HepG2 (cell line): ENCODE data around the gene CTSS. TPM values are rescaled to one million over a fixed set of nuclear protein-coding genes. Genes with fewer than 3 reads are reported as not detected.
A peak's percentile ranks its signal among the peaks of the same experiment; 100 is the strongest.

Experiments
- ARNTL ChIP-seq: sonication (generic); formaldehyde crosslinking; IDR thresholded peaks from 2 replicates; pipeline ENCODE4 v1.4.0; 2020; ENCODE audit warnings: mild to moderate bottlenecking, missing genetic modification reagents
- CREB1 ChIP-seq, 2 experiments: fragments of 450-650 bp in 1 of 2; IDR thresholded peaks; 2 replicates each; pipeline ENCODE4 v1.6.1; 2016 to 2017; ENCODE audit warnings: control low read depth in 1 of 2, mild to moderate bottlenecking in 1 of 2, missing compliant biosample characterization in 1 of 2, missing genetic modification characterization in 1 of 2
- GATAD2A ChIP-seq: IDR thresholded peaks from 2 replicates; pipeline ENCODE4 v1.6.1; 2016
- HNRNPH1 ChIP-seq: fragments of 200-400 bp; formaldehyde crosslinking; optimal IDR thresholded peaks from 2 replicates; pipeline ENCODE3; 2017; ENCODE audit warnings: mild to moderate bottlenecking, low read depth, low read length
- HOXA5 ChIP-seq: sonication (generic); formaldehyde crosslinking; IDR thresholded peaks from 2 replicates; pipeline ENCODE4 v1.4.0; 2020; ENCODE audit warnings: missing genetic modification reagents
- MAFF ChIP-seq: IDR thresholded peaks from 2 replicates; pipeline ENCODE4 v1.6.1; 2011; ENCODE audit warnings: low read depth, low read length, improper control_type of control experiment
- MED1 ChIP-seq: sonication (generic); formaldehyde crosslinking; IDR thresholded peaks from 2 replicates; pipeline ENCODE4 v1.4.0; 2020; ENCODE audit warnings: missing genetic modification reagents
- MEIS1 ChIP-seq: sonication (generic); formaldehyde crosslinking; IDR thresholded peaks from 2 replicates; pipeline ENCODE4 v1.9.0; 2021; ENCODE audit warnings: mild to moderate bottlenecking, missing genetic modification reagents, moderate library complexity, borderline replicate concordance
- MEIS2 ChIP-seq: sonication (generic); formaldehyde crosslinking; IDR thresholded peaks from 2 replicates; pipeline ENCODE4 v1.9.0; 2021; ENCODE audit warnings: mild to moderate bottlenecking, missing genetic modification reagents
- MIER3 ChIP-seq: IDR thresholded peaks from 2 replicates; pipeline ENCODE4 v1.6.1; 2016; ENCODE audit warnings: missing compliant biosample characterization, borderline replicate concordance
- POLR2A ChIP-seq, 2 experiments: IDR thresholded peaks; 2 replicates each; pipeline ENCODE4 v1.6.1; 2011; ENCODE audit warnings: low read depth in 2 of 2, low read length in 2 of 2, mild to moderate bottlenecking in 1 of 2, moderate library complexity in 1 of 2; ENCODE audit not compliant: insufficient read depth in 1 of 2
- POLR2G ChIP-seq: fragments of 200-400 bp; formaldehyde crosslinking; IDR thresholded peaks from 2 replicates; pipeline ENCODE4 v1.6.1; 2018; ENCODE audit warnings: mild to moderate bottlenecking, low read depth, low read length, moderate library complexity
- RFX1 ChIP-seq: fragments of 450-650 bp; IDR thresholded peaks from 2 replicates; pipeline ENCODE4 v1.6.1; 2017
- SIN3A ChIP-seq: IDR thresholded peaks from 2 replicates; pipeline ENCODE4 v1.6.1; 2011; ENCODE audit warnings: low read depth, mild to moderate bottlenecking, control low read depth, low read length, borderline replicate concordance
- SP2 ChIP-seq: sonication (generic); formaldehyde crosslinking; IDR thresholded peaks from 2 replicates; pipeline ENCODE4 v1.5.1; 2020; ENCODE audit warnings: mild to moderate bottlenecking, missing genetic modification reagents
- ZNF282 ChIP-seq: fragments of 450-650 bp; IDR thresholded peaks from 2 replicates; pipeline ENCODE4 v1.6.1; 2018; ENCODE audit not compliant: partially characterized antibody
- ZNF563 ChIP-seq: sonication (generic); formaldehyde crosslinking; IDR thresholded peaks from 2 replicates; pipeline ENCODE4 v1.8.0; 2022; ENCODE audit warnings: mild to moderate bottlenecking, moderate library complexity, missing genetic modification reagents
- ZNF7 ChIP-seq: IDR thresholded peaks from 2 replicates; pipeline ENCODE4 v1.6.1; 2016; ENCODE audit warnings: missing biosample characterization, missing genetic modification reagents
- polyA plus RNA-seq, 8 experiments: library from polyadenylated mRNA; depleted of rRNA in 3 of 8; stranded (reverse) in 7 of 8; unstranded in 1 of 8; fragments of >200 nt; fragmentation: Illumina TruSeq in 4 of 8; extraction: Trizol in 4 of 8; gene quantifications; 2 replicates each; pipeline versions ENCODE4 v1.2.1 to v1.2.3, GENCODE V29; 2011 to 2016; ENCODE audit warnings: low read depth in 4 of 8, missing spikeins in 1 of 8, mixed read lengths in 1 of 8; ENCODE audit not compliant: insufficient read depth in 1 of 8
- total RNA-seq, 5 experiments: library from RNA; depleted of rRNA; stranded (reverse); fragments of >200 nt; fragmentation: Illumina TruSeq; extraction: Trizol; gene quantifications; 2 replicates each; pipeline ENCODE4 v1.2.3, GENCODE V29; 2016; ENCODE audit warnings: low read depth in 1 of 5
- TF ChIP-seq, protein P1 (sequence below): sonication (generic); formaldehyde crosslinking; IDR thresholded peaks from 2 replicates; pipeline ENCODE4 v1.4.0; 2020; ENCODE audit warnings: missing genetic modification reagents
- TF ChIP-seq, protein P2 (sequence below), 2 experiments: sonication (generic) in 1 of 2; formaldehyde crosslinking in 1 of 2; IDR thresholded peaks; 2 replicates each; pipeline versions ENCODE4 v1.4.0 to v1.6.1; 2016 to 2020; ENCODE audit warnings: borderline replicate concordance in 1 of 2, low read depth in 1 of 2, mild to moderate bottlenecking in 1 of 2, missing genetic modification reagents in 1 of 2
- TF ChIP-seq, protein P3 (sequence below): conservative IDR thresholded peaks from 2 replicates; pipeline ENCODE4 v1.6.1; 2018; ENCODE audit warnings: missing genetic modification reagents

CTSS gene
- total and polyA plus RNA-seq, 2 of the 13 experiments (the other 11 are each of a cell fraction or from before 2014, with no cell fraction given): 0.33 to 1.0 TPM

DNA sequence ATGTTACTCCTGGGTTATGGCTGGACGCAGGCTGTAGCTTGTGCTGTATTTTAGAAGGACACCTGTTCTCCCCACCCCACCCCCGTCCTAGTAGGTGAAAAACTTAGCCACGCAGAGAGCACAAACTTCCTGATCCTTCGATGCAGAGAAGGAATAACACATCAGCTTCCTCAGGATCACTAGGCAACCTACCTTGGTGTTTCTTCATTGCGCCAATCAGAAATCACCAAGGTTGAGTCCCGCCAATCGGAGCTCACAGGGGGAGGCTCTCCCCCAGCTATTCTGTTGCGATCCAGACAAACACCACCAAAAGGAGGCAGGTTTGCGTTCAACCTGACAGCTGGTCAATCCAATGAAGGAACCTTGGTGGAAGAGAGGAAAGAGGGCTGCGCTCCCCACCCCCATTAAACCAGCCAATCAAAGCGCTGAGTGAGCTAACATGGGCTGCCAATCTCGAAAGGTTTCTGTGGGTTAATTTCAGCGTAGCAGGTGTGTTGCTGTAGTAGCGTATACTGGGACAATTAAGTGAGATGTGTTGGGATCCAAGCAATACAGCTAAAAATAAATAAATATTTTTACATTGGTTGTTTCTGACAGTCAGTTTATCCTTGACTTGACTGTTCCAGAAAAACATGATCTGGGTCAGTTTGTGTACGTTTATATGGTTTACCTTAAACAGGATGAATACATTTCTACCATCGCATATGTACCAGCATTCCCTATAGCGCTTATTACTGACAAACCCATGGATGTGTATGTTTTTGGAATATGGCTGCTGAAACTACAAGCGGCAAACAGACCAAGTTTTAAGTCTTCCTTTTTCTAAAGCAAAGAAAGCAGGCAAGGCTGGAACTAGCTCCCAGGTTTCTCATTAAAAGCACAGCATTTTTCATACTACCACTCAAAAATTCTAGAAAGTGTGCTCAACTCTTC, 68.3 kb downstream of the CTSS start, which contains the start of gene GOLPH3L (continued):
- TF ChIP-seq POLR2G: peak; percentile 85
- peak; percentile 47; the same call in 1 of the 2 replicates for TF ChIP-seq CREB1 (IDR thresholded peaks at IDR 0.05)
- TF ChIP-seq CREB1 (CRISPR knock-in tag; IDR thresholded peaks at IDR 0.05): peak; percentile 91
- no peak for TF ChIP-seq ZNF563 (CRISPR knock-in tag)
- TF ChIP-seq HOXA5 (CRISPR knock-in tag): peak; percentile 42; the same call in 1 of the 2 replicates
- peak; percentile 23; the same call in 1 of the 2 replicates for TF ChIP-seq MIER3 (CRISPR knock-in tag)
- peak; percentile 65; the same call in 1 of the 2 replicates for TF ChIP-seq MEIS1
- 0 out of 2 replicates have a peak, but pooled peaks have one; percentile 33 for TF ChIP-seq MEIS2
- no peak for TF ChIP-seq HNRNPH1
- TF ChIP-seq GATAD2A (CRISPR knock-in tag): peak; percentile 30; the same call in 1 of the 2 replicates
- peak; percentile 48; the same call in 1 of the 2 replicates for TF ChIP-seq MED1 (CRISPR knock-in tag)
- peak; percentile 72 to 73 for TF ChIP-seq POLR2A (IDR thresholded peaks at IDR 0.05; ENCODE audit: insufficient read depth in 1 of 2, low read depth in 2 of 2, low read length in 2 of 2)
- TF ChIP-seq SP2: peak; percentile 93
- 0 out of 2 replicates have a peak, but pooled peaks have one; percentile 24 for TF ChIP-seq MAFF
- TF ChIP-seq, protein P1, sequence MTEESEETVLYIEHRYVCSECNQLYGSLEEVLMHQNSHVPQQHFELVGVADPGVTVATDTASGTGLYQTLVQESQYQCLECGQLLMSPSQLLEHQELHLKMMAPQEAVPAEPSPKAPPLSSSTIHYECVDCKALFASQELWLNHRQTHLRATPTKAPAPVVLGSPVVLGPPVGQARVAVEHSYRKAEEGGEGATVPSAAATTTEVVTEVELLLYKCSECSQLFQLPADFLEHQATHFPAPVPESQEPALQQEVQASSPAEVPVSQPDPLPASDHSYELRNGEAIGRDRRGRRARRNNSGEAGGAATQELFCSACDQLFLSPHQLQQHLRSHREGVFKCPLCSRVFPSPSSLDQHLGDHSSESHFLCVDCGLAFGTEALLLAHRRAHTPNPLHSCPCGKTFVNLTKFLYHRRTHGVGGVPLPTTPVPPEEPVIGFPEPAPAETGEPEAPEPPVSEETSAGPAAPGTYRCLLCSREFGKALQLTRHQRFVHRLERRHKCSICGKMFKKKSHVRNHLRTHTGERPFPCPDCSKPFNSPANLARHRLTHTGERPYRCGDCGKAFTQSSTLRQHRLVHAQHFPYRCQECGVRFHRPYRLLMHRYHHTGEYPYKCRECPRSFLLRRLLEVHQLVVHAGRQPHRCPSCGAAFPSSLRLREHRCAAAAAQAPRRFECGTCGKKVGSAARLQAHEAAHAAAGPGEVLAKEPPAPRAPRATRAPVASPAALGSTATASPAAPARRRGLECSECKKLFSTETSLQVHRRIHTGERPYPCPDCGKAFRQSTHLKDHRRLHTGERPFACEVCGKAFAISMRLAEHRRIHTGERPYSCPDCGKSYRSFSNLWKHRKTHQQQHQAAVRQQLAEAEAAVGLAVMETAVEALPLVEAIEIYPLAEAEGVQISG (CRISPR knock-in tag): peak; percentile 50; the same call in 1 of the 2 replicates
- TF ChIP-seq ARNTL (CRISPR knock-in tag): no peak
- TF ChIP-seq RFX1: peak; percentile 68; the same call in 1 of the 2 replicates
- TF ChIP-seq, protein P2, sequence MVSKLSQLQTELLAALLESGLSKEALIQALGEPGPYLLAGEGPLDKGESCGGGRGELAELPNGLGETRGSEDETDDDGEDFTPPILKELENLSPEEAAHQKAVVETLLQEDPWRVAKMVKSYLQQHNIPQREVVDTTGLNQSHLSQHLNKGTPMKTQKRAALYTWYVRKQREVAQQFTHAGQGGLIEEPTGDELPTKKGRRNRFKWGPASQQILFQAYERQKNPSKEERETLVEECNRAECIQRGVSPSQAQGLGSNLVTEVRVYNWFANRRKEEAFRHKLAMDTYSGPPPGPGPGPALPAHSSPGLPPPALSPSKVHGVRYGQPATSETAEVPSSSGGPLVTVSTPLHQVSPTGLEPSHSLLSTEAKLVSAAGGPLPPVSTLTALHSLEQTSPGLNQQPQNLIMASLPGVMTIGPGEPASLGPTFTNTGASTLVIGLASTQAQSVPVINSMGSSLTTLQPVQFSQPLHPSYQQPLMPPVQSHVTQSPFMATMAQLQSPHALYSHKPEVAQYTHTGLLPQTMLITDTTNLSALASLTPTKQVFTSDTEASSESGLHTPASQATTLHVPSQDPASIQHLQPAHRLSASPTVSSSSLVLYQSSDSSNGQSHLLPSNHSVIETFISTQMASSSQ (IDR thresholded peaks at IDR 0.05; ENCODE audit: low read depth): 0 out of 2 replicates have a peak, but pooled peaks have one; percentile 14
- TF ChIP-seq, protein P2 (CRISPR knock-in tag; IDR thresholded peaks at IDR 0.05; ENCODE audit: borderline replicate concordance): no peak
- TF ChIP-seq ZNF282: no peak
- TF ChIP-seq, protein P3, sequence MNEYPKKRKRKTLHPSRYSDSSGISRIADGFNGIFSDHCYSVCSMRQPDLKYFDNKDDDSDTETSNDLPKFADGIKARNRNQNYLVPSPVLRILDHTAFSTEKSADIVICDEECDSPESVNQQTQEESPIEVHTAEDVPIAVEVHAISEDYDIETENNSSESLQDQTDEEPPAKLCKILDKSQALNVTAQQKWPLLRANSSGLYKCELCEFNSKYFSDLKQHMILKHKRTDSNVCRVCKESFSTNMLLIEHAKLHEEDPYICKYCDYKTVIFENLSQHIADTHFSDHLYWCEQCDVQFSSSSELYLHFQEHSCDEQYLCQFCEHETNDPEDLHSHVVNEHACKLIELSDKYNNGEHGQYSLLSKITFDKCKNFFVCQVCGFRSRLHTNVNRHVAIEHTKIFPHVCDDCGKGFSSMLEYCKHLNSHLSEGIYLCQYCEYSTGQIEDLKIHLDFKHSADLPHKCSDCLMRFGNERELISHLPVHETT: 0 out of 2 replicates have a peak, but pooled peaks have one; percentile 28
- peak; percentile 48; the same call in 1 of the 2 replicates for TF ChIP-seq ZNF7 (CRISPR knock-in tag)
- TF ChIP-seq SIN3A: peak; percentile 86; the same call in 1 of the 2 replicates
